Measurements from ENCODE around the gene SLC38A11.

The SLC38A11 gene

DNA sequence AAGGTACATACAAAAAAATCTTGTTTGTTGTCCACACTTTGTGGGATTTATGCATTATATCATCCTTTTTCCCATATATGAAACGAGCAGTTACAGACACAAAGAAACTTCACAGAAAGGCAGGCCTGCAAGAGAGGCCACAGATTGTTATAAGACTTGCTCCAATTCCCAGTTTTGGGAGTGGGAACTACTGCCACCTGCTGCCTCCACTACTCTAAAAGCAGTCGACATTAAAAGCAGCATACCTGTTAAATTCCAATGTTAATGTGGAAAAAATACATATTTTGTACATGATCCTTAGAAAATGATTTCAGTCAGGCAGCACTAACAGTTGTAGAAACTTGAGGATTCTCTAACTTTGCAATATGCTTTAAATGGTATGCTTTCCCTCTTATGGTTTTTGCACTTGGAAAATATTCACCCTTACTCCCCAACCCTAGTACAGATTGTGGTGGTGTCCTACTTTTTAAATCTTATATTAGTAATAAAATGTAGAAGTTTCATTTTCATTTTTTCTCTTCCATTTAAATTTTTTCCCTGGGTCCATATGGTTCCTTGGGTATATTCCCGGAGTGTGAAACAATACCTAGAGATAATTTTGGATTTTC lies 37.9 kb downstream of the SLC38A11 start:
- ChIA-PET POLR2A (no interaction called here), CTCF (interaction anchor here (1.0 to 5.4 kb wide), 7 partner anchors 13 to 181 kb away, joined by 3 to 42 read pairs (median 6); partner anchors contain the start of gene COBLL1)
- TF ChIP-seq, protein P1, sequence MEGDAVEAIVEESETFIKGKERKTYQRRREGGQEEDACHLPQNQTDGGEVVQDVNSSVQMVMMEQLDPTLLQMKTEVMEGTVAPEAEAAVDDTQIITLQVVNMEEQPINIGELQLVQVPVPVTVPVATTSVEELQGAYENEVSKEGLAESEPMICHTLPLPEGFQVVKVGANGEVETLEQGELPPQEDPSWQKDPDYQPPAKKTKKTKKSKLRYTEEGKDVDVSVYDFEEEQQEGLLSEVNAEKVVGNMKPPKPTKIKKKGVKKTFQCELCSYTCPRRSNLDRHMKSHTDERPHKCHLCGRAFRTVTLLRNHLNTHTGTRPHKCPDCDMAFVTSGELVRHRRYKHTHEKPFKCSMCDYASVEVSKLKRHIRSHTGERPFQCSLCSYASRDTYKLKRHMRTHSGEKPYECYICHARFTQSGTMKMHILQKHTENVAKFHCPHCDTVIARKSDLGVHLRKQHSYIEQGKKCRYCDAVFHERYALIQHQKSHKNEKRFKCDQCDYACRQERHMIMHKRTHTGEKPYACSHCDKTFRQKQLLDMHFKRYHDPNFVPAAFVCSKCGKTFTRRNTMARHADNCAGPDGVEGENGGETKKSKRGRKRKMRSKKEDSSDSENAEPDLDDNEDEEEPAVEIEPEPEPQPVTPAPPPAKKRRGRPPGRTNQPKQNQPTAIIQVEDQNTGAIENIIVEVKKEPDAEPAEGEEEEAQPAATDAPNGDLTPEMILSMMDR (IDR thresholded peaks at IDR 0.05; ENCODE audit: insufficient read depth, low read length, missing control alignments), result peak; percentile 14
- H3K4me3 ChIP-seq (ENCODE audit: low read depth, low read length), result no peak overlapping the region
- DNase-seq (ENCODE audit: low read depth, low spot score), result no peak

DNA sequence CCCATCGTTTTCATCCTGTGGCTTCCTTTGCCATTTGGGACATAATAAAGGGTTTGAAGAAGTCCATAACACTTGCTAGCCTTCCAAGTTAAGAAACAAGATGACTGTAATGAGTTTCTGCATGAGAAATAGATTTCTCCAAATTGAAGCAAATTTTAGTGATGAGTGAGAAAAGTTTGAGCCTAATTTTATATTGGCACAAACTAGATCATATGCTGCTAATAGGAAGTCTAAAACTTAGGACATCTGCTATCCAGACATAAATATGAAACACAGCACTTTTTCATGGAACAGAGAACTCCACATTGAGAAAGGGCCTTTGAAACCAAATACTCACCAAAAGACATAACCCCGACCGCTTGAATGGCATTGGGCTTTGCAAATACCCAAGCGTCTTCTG lies 39.8 kb downstream of the SLC38A11 start:
- H3K4me3 ChIP-seq (ENCODE audit: low read depth, low read length), result no peak overlapping the region
- TF ChIP-seq, protein P1 (IDR thresholded peaks at IDR 0.05; ENCODE audit: insufficient read depth, low read length, missing control alignments), result no peak
- no peak for DNase-seq (ENCODE audit: low read depth, low spot score)
- POLR2A ChIA-PET, result no interaction called here
- CTCF ChIA-PET, result interaction anchor here (1.1 to 3.1 kb wide), 5 partner anchors 13 to 180 kb away, joined by 4 to 32 read pairs (median 7); no protein-coding TSS in a partner anchor

DNA sequence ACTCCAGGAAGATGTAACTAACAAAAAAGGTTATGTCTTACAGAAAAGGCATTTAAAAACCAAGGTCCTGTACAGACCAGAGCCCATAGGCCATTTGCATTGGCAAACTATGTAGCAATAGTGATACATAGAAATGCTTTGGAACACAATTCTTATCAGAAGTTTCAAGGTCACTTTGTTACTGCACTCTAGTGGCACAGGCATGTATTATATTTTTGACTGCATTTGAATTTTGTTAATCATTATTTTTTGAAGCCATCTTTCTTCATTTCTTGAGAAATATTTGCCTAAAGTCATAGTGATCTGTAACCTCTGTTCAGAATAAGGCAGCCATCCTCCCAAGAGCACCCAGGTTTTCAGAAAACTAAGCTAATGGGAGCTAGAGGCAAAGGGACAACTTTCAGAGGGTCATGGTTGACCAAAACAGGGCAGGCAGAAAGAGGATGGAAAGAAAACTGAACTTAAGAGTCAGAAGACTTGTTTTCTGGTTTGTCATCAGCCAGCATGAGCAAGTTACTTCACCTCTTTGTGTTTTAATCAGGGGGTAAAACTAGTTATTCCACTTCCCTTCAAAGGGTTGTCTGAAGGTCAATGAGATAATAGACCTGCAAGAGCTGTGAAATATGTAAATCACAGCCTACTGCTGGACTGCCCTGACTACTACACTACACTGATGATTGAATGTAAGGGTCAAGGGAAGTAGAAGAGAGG lies 41.5 kb downstream of the SLC38A11 start:
- ChIA-PET POLR2A (interaction anchor here (1.1 kb wide), 1 partner anchor 72 kb away, joined by 3 read pairs; the partner anchor contains the start of gene COBLL1), CTCF (interaction anchor here (0.6 to 3.1 kb wide), 15 partner anchors 9 to 196 kb away, joined by 3 to 32 read pairs (median 3); partner anchors contain the start of gene COBLL1)
- no peak overlapping the region for H3K4me3 ChIP-seq (ENCODE audit: low read depth, low read length)
- no peak for DNase-seq (ENCODE audit: low read depth, low spot score)
- TF ChIP-seq, protein P1 (IDR thresholded peaks at IDR 0.05; ENCODE audit: insufficient read depth, low read length, missing control alignments), result peak; percentile 12

DNA sequence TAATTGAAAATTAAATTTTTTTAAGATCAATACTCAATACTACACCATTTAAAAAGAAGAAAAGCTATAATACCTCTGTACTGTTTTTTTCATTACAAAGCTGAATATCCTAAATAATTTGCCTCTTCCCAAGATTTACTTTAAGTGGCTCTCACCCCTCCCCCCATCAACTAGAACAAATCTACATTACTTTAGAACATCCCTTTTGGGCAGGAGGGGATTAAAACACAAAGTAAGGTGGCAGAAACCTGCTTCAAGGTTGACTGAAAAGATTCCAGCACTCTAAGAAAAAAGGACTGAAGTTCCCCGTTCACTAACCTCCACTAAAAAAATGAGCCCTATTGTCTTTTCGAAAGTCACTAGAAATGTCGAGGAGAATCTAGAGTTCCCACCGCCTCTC lies 42.3 kb downstream of the SLC38A11 start:
- TF ChIP-seq, protein P1 (IDR thresholded peaks at IDR 0.05; ENCODE audit: insufficient read depth, low read length, missing control alignments), result no peak
- ChIA-PET CTCF (interaction anchor here (0.6 to 3.1 kb wide), 13 partner anchors 8 to 196 kb away, joined by 3 to 32 read pairs (median 3); no protein-coding TSS in a partner anchor), POLR2A (interaction anchor here (1.1 kb wide), 1 partner anchor 71 kb away, joined by 3 read pairs; the partner anchor contains the start of gene COBLL1)
- H3K4me3 ChIP-seq (ENCODE audit: low read depth, low read length), result no peak overlapping the region
- DNase-seq (ENCODE audit: low read depth, low spot score), result no peak

DNA sequence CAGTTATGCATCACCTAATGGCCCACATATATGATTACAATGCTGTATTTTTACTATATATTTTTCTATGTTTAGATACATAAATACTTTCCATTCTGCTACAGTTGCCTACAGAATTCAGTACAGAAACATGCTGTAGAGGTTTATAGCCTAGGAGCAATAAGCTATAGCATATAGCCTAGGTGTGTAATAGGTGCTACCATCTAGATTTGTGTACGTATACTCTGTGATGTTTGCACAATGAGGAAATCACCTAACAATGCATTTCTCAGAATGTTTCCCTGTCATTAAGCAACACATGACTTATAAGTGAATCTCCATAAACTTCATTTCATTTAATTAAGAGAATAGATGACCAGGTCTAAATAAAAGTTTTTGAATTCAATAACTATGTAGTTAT lies 43.5 kb downstream of the SLC38A11 start:
- POLR2A ChIA-PET, result no interaction called here
- no peak for DNase-seq (ENCODE audit: low read depth, low spot score)
- no peak overlapping the region for H3K4me3 ChIP-seq (ENCODE audit: low read depth, low read length)
- TF ChIP-seq, protein P1 (IDR thresholded peaks at IDR 0.05; ENCODE audit: insufficient read depth, low read length, missing control alignments), result no peak
- CTCF ChIA-PET, result no interaction called here
